Activated CD8-positive, alpha-beta memory T cell treated with anti-CD3 and anti-CD28 coated beads, Interleukin-2, amount 50 U/mL, for 4 hours (primary cell): Measurements from ENCODE around the gene WDR13.
"Not testable (repeated sequence)": the region's sequence is repeated elsewhere in the genome, so short reads cannot be mapped to it uniquely, and the experiment has no call there.

ENCODE experiments used
- DNase-seq: peaks from one replicate; pipeline ENCODE4 v3.0.0-alpha.2; 2020

The WDR13 gene

DNA sequence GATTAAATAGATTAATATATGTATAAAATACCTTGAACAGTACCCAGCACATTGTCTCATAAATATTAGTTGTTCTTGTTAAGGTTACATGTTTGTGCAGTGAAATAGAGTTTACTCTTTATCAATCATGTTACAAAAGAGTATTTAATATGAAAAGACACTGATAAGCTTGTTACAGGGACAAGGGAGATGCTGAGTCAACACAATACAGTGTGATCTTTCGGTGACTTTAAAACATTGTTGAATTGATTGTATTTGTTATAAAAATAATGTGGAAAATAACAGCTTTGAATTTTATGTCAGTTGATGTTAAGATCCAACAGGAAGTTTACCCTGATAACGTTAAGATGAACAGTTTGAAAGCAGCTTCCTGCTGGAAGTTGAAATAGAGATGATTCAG, 1.4 kb upstream of the WDR13 start:
- DNase-seq = no peak

DNA sequence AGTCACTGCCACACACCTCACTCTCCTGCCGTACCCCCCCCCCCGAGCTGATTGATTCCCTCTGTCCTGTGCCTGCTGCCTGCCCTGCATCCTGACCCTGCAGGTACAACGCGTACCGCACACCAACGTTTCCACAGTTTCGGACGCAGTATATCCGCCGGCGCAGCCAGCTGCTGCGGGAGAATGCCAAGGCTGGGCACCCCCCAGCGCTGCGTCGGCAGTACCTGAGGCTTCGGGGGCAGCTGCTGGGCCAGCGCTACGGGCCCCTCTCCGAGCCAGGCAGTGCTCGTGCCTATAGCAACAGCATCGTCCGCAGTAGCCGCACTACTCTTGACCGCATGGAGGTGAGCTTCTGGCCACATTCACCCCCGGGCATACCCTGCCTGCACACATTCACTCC, 1.3 kb downstream of the WDR13 start:
- DNase-seq = no peak

DNA sequence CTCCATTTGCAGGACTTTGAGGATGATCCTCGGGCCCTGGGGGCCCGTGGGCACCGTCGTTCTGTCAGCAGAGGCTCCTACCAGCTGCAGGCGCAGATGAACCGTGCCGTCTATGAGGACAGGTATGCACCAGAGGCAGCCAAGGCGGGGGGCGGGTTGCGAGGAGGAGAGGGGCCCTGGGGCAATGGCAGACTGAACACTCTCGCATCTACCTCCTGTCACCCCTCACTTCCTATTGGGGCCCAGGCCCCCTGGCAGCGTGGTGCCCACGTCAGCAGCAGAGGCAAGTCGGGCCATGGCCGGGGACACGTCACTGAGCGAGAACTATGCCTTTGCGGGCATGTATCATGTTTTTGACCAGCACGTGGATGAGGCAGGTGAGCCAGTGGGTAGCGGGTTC, 2.0 kb downstream of the WDR13 start:
- DNase-seq = no peak

DNA sequence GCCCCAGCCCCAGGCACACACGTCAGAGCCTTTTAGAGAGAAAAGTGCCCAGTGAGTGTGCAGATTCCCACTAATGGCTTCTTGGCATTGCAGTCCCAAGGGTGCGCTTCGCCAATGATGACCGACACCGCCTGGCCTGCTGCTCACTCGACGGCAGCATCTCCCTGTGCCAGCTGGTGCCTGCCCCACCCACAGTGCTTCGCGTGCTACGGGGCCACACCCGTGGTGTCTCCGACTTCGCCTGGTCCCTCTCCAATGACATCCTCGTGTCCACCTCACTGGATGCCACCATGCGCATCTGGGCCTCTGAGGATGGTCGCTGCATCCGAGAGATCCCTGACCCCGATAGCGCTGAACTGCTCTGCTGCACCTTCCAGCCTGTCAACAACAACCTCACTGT, 2.9 kb downstream of the WDR13 start:
- no peak for DNase-seq

DNA sequence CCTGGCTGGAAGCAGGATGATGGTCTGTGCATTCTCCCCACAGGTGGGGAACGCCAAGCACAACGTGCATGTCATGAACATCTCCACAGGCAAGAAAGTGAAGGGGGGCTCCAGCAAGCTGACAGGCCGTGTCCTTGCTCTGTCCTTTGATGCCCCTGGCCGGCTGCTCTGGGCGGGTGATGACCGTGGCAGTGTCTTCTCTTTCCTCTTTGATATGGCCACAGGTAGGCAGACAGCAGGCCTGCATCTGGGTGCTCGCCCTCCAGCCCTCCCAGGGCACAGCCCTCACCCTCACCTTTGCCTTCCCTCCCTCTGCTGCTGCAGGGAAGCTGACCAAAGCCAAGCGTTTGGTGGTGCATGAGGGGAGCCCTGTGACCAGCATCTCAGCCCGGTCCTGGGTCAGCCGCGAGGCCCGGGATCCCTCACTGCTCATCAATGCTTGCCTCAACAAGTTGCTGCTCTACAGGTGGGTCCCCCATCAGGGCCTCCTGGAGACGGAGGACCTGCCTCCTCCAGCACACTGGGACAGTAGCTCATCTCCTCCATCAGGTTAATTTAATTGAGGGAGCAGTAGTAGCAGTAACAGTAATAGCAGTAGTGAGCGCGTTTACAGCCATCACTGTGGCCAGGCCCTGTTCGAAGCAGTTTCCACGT, 4.6 kb downstream of the WDR13 start:
- no peak for DNase-seq

DNA sequence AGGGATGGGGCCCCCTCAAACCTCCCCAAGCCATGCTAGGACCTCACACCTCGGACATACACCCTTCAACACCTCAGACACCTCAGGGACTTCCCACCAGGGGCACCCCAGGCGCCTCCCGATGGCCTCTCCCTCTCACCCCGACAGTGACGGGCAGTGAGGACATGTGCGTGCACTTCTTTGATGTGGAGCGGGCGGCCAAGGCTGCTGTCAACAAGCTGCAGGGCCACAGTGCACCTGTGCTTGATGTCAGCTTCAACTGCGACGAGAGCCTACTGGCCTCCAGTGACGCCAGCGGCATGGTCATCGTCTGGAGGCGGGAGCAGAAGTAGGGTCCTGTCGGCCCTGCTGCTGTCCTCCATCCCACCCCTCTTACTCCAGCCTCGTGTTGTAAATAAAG, 7.4 kb downstream of the WDR13 start:
- no peak for DNase-seq

DNA sequence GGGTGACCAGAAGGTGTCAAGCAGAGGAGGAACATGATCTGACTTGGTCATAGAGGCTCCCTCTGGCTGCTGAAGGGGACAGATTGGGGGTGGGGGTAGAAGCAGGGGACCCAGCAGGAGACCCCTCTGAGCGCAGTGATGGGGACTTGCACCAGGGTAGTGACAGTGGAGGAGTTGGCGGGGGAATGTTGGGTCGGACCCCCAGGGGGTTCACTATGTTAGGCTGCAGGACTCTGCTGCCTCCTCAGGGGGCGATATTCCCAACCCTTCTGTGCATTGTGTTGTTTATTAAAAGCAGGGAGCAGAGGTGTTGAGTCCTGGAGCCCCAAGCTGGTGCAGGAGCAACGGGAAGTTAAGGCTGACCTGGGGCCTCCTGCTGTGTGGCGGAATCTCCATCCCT, 8.8 kb downstream of the WDR13 start:
- no peak for DNase-seq

DNA sequence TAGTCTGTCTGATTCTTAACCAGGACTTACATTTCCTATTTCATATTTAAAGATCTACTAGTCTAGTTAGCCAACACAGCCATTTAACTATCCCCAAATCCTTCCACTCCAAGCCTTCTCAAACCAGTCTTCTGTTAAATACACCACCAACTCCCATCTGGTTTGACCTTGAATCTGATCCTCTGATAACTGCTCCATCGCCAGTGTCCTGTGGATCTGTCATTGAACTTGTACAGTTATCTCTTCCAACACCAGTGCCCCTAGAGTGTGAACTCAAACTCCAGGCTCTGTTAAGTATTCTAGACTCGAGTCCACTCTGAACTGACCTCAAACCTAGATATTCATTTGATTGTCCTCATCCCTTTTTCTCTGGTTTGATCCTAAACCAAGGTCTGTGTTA, 14.4 kb downstream of the WDR13 start:
- DNase-seq = no peak

DNA sequence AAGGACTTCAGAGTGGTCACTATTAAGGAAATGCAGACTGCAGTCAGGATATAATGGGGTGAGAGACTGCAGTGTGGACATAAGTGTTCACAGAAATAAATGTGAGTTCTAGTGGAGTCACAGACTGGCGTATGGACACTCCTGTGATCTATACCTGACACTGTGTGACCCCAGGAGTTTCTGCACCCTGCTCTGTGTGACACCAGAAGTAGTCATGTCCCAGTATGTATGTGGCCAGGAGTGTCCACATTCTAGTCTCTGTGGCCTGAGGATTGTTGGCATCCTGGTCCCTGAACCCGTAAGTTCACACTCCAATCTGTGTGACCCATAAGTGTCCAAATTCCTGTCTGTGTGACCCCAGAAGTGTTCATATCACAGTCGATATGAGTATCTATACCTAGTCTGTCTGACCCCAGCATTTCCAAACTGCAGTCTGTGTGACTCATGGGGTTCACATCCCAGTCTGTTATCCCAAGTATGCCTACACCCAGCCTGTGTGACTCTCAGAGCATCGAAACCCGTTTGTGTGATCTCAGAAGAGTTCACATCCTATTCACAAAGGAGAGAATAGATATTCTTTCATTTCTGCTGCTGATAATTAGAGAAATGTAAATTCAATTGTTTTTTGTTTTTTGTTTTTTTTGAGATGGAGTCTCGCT, 16.3 kb downstream of the WDR13 start:
- DNase-seq = no peak

DNA sequence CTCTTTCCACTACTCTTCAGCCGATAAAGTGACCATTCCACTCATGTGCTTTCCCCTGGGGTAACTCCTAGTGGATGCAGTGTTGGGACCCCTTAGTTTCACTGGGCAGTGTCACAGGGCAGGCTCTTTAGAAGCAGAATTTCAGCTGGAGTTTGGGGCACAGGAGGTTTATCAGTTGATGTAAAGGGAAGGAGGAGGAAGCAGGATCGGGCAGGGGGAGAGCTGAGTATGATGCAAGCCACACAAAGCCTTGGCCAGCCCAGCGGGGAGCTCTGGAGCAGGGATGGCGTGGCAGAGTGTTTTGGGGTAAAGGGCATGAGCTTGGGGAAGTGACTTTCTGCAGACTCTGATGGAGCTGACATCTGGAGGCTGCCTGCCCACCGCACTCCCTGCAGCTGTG, 19.3 kb downstream of the WDR13 start:
- no peak for DNase-seq

DNA sequence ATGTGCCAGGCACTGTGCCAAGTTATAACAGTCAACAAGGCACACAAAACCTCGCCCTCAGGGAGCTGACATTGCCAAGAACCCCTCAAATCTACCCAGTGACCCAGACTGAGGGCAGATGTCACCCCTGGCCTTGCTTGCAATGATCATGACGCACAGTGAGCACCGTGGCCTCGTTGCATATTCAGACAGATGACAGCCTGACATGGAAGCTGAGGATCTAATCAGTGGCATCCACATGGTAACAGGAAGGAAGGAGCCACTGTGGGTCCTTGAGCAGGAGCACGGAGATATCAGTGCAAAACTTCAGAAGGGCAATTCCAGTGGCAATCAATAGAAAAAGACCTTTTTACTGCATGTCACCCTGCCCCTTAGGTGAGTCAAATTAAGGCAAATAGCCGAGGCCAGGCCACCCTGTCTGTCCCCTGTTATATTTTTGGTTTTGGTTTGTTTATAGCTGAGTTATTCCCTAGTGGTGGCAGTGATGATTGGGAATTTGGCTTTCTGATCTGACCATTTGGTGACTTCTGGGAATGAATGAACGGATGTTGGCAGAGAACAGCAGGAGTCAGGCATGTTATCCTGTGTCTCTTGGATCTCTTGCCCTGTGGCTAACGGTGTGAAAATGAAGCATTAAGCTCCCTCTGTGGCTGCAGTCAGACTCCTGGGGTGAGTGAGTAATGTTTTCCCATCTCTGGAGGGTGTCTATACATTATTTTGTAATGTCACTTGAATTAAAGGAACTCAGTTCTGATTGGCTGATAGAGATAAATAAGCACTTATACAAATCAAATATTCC, 20.4 kb downstream of the WDR13 start:
- no peak for DNase-seq

DNA sequence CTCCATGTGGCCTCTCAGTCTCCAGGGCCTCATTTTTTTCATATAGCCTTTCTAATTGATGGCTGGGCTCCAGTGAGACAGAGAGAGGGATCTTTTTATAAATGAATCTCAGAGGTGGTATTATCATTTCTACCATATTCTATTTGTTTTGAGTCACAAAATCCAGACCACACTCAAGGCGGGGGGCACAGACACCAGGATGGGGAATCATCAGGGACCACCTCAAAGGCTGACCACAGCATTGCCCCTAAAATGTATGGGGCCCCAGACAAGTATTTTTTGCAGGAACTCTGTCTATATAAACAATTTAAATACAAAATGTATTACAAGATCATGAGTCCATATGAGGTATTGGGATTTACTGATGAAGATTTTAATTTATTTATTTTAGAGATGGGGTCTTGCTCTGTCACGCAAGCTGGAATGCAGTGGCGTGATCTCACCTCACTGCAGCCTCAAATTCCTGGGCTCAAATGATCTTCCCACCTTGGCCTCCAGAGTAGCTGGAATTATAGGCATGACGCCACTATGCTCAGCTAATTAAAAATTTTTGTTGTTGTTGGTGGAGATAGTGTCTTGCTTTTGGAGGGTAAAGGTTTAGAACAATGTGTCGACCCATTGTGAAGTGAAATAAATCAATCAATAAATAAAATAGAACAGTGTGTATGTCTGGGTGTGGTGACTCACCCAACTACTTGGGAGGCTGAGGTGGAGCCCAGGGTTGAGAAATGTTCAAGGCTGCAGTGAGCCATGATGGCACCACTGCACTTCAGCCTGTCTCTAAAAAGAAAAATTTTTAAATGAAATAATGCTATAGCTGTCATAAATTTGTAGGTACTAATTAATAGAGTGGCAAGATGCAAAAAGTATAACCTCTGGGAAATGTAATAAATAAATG, 29.4 kb downstream of the WDR13 start:
- DNase-seq = no peak

DNA sequence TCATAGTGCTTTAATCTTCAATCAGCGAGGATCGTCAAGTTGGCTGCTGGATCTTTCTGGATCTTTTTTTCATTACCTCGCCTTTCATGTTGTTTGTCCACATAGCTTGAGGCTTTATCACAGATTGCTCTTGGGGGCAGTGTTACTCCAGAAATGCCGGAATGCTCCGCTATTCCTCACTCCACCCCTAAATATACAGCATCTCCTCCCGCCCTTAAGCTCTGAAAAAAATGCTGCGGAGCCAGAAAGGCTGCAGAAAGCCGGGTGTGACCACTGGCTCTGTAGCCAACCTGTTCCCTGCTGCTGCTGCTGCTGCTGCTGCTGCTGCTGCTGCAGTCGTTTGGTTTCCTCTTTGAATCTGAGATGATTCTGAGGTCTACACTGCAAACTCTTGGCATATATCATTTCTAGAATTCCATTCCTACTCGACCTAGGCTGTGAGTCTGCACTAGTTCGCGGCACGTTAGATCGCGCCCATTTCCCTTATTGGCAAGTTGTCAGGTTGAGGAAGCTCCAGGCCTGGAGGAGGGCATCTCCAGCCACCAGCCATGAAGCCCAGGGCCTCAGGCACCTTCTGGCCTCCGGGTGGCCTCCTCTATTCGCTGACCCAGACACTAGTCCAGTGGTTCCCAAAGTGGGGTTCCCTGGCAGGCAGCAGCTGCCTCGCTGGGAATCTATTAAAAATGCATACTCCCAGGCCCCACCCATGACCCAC, 34.2 kb downstream of the WDR13 start:
- peak; percentile 58 for DNase-seq

DNA sequence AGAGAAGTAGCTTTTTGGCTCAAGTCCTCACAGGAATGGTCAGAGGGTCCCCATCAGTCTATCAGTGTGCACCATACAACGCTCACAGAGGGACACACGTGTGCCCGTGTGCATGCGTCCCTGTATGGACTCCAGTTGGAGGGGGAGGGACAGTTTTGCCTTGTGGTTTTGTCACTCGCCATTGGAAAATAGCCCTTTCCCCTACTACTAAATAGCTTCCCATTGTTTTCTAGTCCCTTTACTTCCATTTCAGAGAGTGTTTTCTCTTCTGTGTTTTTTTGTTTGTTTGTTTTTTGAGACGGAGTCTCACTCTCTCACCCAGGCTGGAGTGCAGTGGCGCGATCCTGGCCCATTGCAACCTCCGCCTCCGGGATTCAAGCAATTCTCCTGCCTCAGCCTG, 34.9 kb downstream of the WDR13 start:
- DNase-seq = no peak

DNA sequence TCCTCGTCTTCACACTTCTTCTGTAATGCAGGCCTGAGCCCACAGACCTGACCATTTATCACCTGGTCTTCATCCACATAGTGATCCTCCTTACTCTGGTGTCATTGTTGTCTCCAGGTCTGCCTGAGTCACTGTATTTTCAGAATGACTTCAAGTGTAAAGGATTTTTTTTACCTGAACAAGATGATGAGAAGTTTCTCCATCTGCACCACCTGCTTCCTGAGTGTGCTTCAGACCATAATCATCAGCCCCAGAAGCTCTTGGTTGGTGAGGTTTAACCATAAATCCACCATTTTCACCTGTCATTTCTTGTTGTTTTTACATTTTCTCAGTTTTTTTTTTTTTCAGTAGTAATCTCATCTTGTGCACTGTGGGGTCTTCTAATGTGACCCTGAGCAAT, 39.0 kb downstream of the WDR13 start:
- no peak for DNase-seq

DNA sequence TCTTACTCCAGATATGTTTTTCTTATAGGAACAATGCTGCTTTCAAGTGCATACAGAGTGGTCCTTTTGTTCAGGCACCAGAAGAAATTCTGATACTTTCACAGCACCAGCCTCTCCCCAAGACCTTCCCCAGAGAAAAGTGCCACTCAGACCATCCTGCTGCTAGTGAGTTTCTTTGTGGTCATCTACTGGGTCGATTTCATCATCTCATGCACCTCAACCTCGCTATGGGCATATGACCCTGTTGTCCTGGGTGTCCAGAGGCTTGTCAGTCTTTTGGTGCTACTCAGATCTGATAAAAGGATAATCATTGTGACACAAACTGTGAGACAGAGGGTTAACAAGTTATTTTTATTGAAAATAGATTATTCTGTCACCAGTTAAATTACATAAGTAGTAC, 39.5 kb downstream of the WDR13 start:
- no peak for DNase-seq

DNA sequence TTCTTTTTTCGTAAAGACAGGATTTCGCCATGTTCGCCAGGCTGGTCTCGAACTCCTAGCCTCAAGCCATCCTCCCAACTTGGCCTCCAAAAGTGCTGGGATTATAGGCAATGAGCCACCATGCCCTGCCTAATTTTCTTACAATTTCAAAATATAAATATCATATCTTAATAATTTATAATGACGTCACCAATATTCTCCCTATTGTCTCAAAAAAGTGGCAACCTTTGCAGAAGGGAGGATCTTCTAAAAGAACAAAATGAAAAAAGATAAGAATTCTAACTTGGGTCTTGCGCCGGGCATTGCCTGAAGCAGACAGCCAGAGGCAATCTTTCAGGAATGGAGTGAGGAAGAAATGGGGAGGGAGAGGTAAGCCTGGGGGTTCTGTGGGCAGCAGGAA, 48.4 kb downstream of the WDR13 start:
- no peak for DNase-seq

DNA sequence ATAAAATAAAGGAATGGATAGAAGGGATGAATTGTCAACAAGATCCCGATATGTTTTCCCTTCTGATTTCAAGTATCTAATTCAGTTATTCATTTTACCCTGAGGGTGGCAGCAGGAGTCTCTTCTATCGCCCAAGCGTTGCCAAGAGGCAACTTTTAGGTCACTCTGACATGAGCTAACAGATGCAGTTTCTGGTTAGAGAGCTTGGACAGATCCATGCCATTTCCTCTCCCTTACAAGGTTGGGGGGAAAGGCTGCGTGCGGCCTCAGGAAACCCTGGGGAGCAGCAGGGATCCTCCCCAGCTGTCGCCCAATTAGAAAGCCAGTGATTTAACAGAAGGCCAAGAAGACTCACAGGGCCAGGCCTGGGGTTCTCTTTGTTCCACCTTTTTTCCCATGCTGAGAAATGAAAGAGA, 51.1 kb downstream of the WDR13 start:
- peak; percentile 28 for DNase-seq

DNA sequence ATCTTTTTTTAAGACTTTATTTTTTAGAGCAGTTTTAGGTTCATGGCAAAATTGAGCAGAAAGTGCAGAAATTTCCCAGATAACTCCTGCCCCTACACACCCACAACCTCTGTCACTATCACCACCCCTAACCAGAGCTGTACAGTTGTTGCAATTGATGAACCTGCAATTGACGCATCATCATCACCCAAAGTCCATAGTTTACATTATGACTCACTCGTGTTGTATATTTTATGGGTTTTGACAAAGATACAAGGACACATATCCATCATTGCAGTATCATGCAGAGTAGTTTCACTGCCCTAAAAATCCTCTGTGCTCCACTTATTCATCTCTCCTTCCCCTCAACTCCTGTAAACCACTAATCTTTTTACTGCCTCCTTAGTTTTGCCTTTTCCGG, 51.8 kb downstream of the WDR13 start:
- DNase-seq = no peak

DNA sequence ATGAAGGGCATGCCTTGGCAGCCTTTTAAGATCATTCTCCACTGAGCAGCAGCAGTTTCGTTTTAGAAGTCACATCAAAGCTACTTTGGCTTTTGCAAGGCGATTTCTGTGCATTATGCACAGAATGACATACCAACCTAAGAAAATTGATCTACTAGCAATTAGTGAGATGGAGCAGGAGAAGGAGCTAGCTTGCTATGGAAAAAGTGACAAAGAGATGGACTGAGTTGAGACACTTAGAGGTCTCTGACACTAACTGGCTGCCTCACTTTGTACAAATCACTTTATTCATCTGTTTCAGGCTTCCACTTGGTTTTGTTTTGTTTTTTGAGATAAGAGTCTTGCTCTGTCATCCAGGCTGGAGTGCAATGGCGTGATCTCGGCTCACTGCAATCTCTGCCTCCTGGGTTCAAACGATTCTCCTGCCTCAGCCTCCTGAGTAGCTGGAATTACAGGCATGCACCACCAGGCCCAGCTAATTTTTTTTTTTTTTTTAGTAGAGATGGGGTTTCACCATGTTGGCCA, 54.8 kb downstream of the WDR13 start:
- DNase-seq = not testable (repeated sequence)

DNA sequence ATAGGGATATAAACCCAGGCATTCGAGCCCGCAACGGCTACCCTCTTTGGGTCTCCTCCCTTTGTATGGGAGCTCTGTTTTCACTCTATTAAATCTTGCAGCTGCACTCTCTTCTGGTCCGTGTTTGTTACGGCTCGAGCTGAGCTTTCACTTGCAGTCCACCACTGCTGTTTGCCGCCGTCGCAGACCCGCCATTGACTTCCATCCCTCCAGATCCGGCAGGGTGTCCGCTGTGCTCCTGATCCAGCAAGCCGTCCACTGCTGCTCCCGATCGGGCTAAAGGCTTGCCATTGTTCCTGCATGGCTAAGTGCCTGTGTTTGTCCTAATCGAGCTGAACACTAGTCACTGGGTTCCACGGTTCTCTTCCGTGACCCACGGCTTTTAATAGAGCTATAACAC, 57.5 kb downstream of the WDR13 start:
- DNase-seq = not testable (repeated sequence)
